Left ventricle myocardium inferior (tissue), 1 donor: ENCODE results near the gene KANSL1. TPM values are rescaled to one million over a fixed set of nuclear protein-coding genes. Genes with fewer than 3 reads are reported as not detected.
A peak's percentile ranks its signal among the peaks of the same experiment; 100 is the strongest.
"Not testable (repeated sequence)": the region's sequence is repeated elsewhere in the genome, so short reads cannot be mapped to it uniquely, and the experiment has no call there.

Experiments
- DNase-seq: peaks from one replicate; pipeline ENCODE4 v3.0.0-alpha.2; 2020
- H3K27ac ChIP-seq: fragments of 200-600 bp; replicated peaks from 2 replicates; pipeline ENCODE4 v1.8.0; 2021
- H3K27me3 ChIP-seq: fragments of 200-600 bp; 2 replicates; pipeline ENCODE4 v1.8.0; 2021; ENCODE audit warnings: low read depth
- H3K36me3 ChIP-seq: fragments of 200-600 bp; 2 replicates; pipeline ENCODE4 v1.8.0; 2021
- H3K4me1 ChIP-seq: fragments of 200-600 bp; 2 replicates; pipeline ENCODE4 v1.8.0; 2021
- H3K4me3 ChIP-seq: fragments of 200-600 bp; 2 replicates; pipeline ENCODE4 v1.8.0; 2021; ENCODE audit warnings: mild to moderate bottlenecking, moderate library complexity
- H3K9me3 ChIP-seq: fragments of 200-600 bp; replicated peaks from 2 replicates; pipeline ENCODE4 v1.8.0; 2021
- intact Hi-C: fragments of 100-400 bp; cut with micrococcal nuclease; formaldehyde crosslinking; loops from one replicate; pipeline ENCODE4 v1.11.0; 2022
- total RNA-seq: library from RNA; stranded (reverse); fragmentation: NEBNext Ultra II Directional; extraction: Animal tissue kit (Norgen Biotek cat#: 25700); gene quantifications from one replicate; pipeline ENCODE4 v1.2.1, GENCODE V29; 2021
- TF ChIP-seq, protein P1 (sequence below): fragments of 200-600 bp; IDR thresholded peaks from 2 replicates; pipeline ENCODE4 v1.8.0; 2021; ENCODE audit warnings: antibody characterized with exemption, mild to moderate bottlenecking, borderline replicate concordance
- donor health status: DM: no; HTN: yes; CAD: no; lungs with severe emphysema.

Gene KANSL1
- total RNA-seq, 1 donor from 2014 or later, result 23.7 TPM

GRCh38 chr17:46191322-46192188 lies 1.7 kb downstream of the KANSL1 start:
- Histone ChIP-seq H3K36me3 (no peaks in the 10 kb centered on the region), H3K4me1 (peaks cover 78% of the 10 kb centered on the region), H3K27ac (peak overlapping the region; percentile 100), H3K4me3 (peak overlapping the region; percentile 95), H3K27me3 (no peaks in the 10 kb centered on the region), H3K9me3 (no peaks in the 10 kb centered on the region)
- TF ChIP-seq, protein P1, sequence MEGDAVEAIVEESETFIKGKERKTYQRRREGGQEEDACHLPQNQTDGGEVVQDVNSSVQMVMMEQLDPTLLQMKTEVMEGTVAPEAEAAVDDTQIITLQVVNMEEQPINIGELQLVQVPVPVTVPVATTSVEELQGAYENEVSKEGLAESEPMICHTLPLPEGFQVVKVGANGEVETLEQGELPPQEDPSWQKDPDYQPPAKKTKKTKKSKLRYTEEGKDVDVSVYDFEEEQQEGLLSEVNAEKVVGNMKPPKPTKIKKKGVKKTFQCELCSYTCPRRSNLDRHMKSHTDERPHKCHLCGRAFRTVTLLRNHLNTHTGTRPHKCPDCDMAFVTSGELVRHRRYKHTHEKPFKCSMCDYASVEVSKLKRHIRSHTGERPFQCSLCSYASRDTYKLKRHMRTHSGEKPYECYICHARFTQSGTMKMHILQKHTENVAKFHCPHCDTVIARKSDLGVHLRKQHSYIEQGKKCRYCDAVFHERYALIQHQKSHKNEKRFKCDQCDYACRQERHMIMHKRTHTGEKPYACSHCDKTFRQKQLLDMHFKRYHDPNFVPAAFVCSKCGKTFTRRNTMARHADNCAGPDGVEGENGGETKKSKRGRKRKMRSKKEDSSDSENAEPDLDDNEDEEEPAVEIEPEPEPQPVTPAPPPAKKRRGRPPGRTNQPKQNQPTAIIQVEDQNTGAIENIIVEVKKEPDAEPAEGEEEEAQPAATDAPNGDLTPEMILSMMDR, result no peak
- intact Hi-C loops, result no loop called here
- DNase-seq, result no peak

DNA sequence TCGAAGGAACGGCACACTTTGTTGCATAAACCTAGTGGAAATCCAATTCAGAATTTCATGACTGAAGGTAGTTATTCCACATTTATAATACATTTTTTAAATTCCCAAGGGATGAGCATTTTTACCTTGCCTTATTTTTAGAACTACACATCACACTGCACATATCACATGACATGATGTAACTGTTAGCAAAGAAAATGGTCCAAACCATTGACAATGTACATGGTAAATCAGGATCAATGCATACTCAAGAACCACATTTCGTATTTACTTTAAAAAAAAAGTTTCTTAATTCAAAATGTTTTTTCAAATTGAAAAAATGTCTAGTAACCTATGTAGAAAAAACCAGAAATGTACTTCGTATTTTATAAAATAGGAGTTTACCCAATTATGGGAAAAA lies 2.5 kb downstream of the KANSL1 start:
- Histone ChIP-seq H3K27ac (peak overlapping the region; percentile 100), H3K9me3 (no peaks in the 10 kb centered on the region), H3K4me1 (peaks cover 86% of the 10 kb centered on the region), H3K4me3 (peak overlapping the region; percentile 95), H3K36me3 (no peaks in the 10 kb centered on the region), H3K27me3 (no peaks in the 10 kb centered on the region)
- intact Hi-C loops, result no loop called here
- TF ChIP-seq, protein P1, result no peak
- no peak for DNase-seq

DNA sequence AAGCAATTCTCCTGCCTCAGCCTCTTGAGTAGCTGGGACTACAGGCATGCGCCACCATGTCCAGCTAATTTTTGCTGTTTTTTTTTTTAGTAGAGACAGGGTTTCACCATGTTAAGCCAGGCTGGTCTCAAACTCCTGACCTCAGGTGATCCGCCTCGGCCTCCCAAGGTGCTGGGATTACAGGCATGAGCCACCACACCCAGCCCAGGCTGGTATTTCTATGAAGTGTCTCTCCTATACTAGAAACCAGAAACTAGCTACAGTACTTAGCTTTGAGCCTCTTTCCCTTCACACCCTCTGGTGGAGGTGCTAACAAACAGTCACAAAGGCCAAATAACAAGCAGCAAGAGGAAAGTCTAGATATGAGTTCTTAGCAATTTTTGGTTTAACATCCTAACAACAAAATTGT lies 6.4 kb downstream of the KANSL1 start:
- H3K27me3 ChIP-seq, DNase-seq, H3K27ac ChIP-seq, H3K9me3 ChIP-seq, H3K36me3 ChIP-seq, H3K4me3 ChIP-seq, intact Hi-C loops: not testable (repeated sequence)
- H3K4me1 ChIP-seq, result peaks cover 98% of the 10 kb centered on the region
- TF ChIP-seq, protein P1, result peak; percentile 47

- Histone ChIP-seq H3K9me3 (no peaks in the 10 kb centered on the region), H3K4me3 (no peak overlapping the region), H3K27me3 (no peaks in the 10 kb centered on the region), H3K27ac (no peak overlapping the region), H3K36me3 (no peaks in the 10 kb centered on the region), H3K4me1 (peaks cover 100% of the 10 kb centered on the region)
- TF ChIP-seq, protein P1, result no peak
- intact Hi-C loops, result no loop called here
- DNase-seq, result no peak
Measured at GRCh38 chr17:46184696-46185095, 8.5 kb downstream of the KANSL1 start.

GRCh38 chr17:46183383-46183782 lies 9.8 kb downstream of the KANSL1 start:
- intact Hi-C loops, H3K4me3 ChIP-seq, DNase-seq, H3K9me3 ChIP-seq, H3K36me3 ChIP-seq, H3K27me3 ChIP-seq, H3K27ac ChIP-seq: not testable (repeated sequence)
- H3K4me1 ChIP-seq, result peaks cover 100% of the 10 kb centered on the region

DNA sequence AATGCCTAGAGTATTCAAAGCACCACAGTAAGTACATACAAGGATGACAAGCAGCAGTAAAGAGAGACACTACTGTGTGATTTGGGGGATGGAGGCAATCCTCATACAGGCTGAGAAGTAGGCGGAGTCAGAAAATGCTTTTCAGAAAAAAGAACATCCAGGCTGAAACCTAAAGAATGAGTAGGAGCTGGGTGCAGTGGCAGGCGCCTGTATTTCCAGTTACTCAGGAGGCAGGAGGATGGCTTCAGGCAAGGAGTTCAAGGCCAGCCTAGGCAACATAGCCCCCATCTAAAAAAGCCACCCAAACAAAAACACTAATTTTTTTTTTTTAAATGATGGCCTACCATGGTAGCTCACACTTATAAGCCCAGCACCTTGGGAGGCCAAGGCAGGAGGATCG lies 10.3 kb downstream of the KANSL1 start:
- Histone ChIP-seq H3K27me3 (no peaks in the 10 kb centered on the region), H3K9me3 (no peaks in the 10 kb centered on the region), H3K4me3 (no peak overlapping the region), H3K27ac (no peak overlapping the region), H3K36me3 (no peaks in the 10 kb centered on the region), H3K4me1 (peaks cover 100% of the 10 kb centered on the region)
- TF ChIP-seq, protein P1, result no peak
- intact Hi-C loops, result no loop called here
- no peak for DNase-seq
